HG02678 (cell line): Measurements from ENCODE around the gene FAM204A.
A peak's percentile ranks its signal among the peaks of the same experiment; 100 is the strongest.

Experiments
- ATAC-seq: cut with Tn5 transposase; IDR thresholded peaks from one replicate; pipeline ENCODE4 v1.9.1; 2021; ENCODE audit warnings: mild to moderate bottlenecking, moderate library complexity; ENCODE audit not compliant: unreplicated experiment

The FAM204A gene

GRCh38 chr10:118341791-118342637 is at the start of gene FAM204A:
TSS of gene FAM204A (minus strand) at chr10:118342324. CDS start at chr10:118336415, 5,909 bp downstream.
- ATAC-seq = peak; percentile 100

- no peak for ATAC-seq
Observed at GRCh38 chr10:118383699-118384098, 41.6 kb upstream of the FAM204A start.

- ATAC-seq = no peak
Observed at GRCh38 chr10:118383063-118383689, 41.1 kb upstream of the FAM204A start.

GRCh38 chr10:118374404-118374803 is 32.3 kb upstream of the FAM204A start:
- no peak for ATAC-seq

- ATAC-seq = no peak
Observed at GRCh38 chr10:118373786-118374185, 31.7 kb upstream of the FAM204A start.

GRCh38 chr10:118370499-118370898 is 28.4 kb upstream of the FAM204A start:
- no peak for ATAC-seq

- ATAC-seq = no peak
Observed at GRCh38 chr10:118369641-118370205, 27.6 kb upstream of the FAM204A start.

- no peak for ATAC-seq
Observed at GRCh38 chr10:118365702-118366101, 23.6 kb upstream of the FAM204A start.

- ATAC-seq = no peak
Observed at GRCh38 chr10:118362103-118362502, 20.0 kb upstream of the FAM204A start.

- ATAC-seq = no peak
Observed at GRCh38 chr10:118358327-118358726, 16.2 kb upstream of the FAM204A start.

GRCh38 chr10:118357841-118358240 is 15.7 kb upstream of the FAM204A start:
- ATAC-seq = no peak

GRCh38 chr10:118356628-118357027 is 14.5 kb upstream of the FAM204A start:
- no peak for ATAC-seq

- ATAC-seq = no peak
Observed at GRCh38 chr10:118355234-118355633, 13.1 kb upstream of the FAM204A start.

- no peak for ATAC-seq
Observed at GRCh38 chr10:118349235-118349634, 7.1 kb upstream of the FAM204A start.

- ATAC-seq = no peak
Observed at GRCh38 chr10:118343549-118343948, 1.4 kb upstream of the FAM204A start.

GRCh38 chr10:118343115-118343514 is 991 bp upstream of the FAM204A start:
- ATAC-seq = no peak

- ATAC-seq = peak; percentile 3
Observed at GRCh38 chr10:118342638-118343020, 505 bp upstream of the FAM204A start.

GRCh38 chr10:118340486-118340885 is 1.6 kb downstream of the FAM204A start:
- no peak for ATAC-seq

- no peak for ATAC-seq
Observed at GRCh38 chr10:118339111-118339510, 3.0 kb downstream of the FAM204A start.

GRCh38 chr10:118337356-118337755 is 4.8 kb downstream of the FAM204A start:
- no peak for ATAC-seq

- ATAC-seq = no peak
Observed at GRCh38 chr10:118333871-118334270, 8.3 kb downstream of the FAM204A start.
